ENCODE results near the gene SPOCK1. TPM values are rescaled to one million over a fixed set of nuclear protein-coding genes. Genes with fewer than 3 reads are reported as not detected.

Gene SPOCK1
- total and polyA plus RNA-seq, 2 of the 4 experiments (the other 2 are of a cell fraction) = 5.0 to 20.3 TPM

GRCh38 chr5:137403869-137404268, 95.3 kb downstream of the SPOCK1 start:
- ChIA-PET CTCF (interaction anchor here (0.6 kb wide), 1 partner anchor 8 kb away, joined by 3 read pairs; no protein-coding TSS in a partner anchor), POLR2A (ENCODE audit: unreplicated experiment) (no interaction called here)
- BruUV-seq (replicated peaks) = no TSS peak
- dilution Hi-C loops (cut with HindIII; ENCODE audit: low sequenced_read_pairs, unreplicated experiment) (no loop called here), intact Hi-C loops (cut with micrococcal nuclease) (no loop called here), in situ Hi-C loops (cut with MboI; ENCODE audit: low sequenced_read_pairs) (no loop called here)
- no peak for ATAC-seq (ENCODE audit: low read depth)
- Histone ChIP-seq H4K5ac (ENCODE audit: low read depth, low read length) (no peak overlapping the region), H2BK5ac (ENCODE audit: low read depth, low read length, poor library complexity, severe bottlenecking) (no peak overlapping the region), H3K27me3 (ENCODE audit: control insufficient read depth, insufficient read depth, low read length) (no peaks in the 10 kb centered on the region), H3K4me3 (ENCODE audit: insufficient read depth, low read depth, low read length) (no peak overlapping the region), H3K4me2 (ENCODE audit: low read depth, low read length) (no peak overlapping the region), H3K9ac (ENCODE audit: low read depth, low read length) (no peak overlapping the region), H3K18ac (ENCODE audit: low read depth, low read length) (no peak overlapping the region), H3K14ac (replicated peaks; ENCODE audit: low read depth, low read length) (no peak overlapping the region), H2AK5ac (ENCODE audit: low read depth, low read length) (no peak overlapping the region), H3K9me1 (ENCODE audit: insufficient read depth, low read length) (no peaks in the 10 kb centered on the region), H2AK9ac (replicated peaks; ENCODE audit: low read depth, low read length, poor library complexity) (no peak overlapping the region), H2BK120ac (ENCODE audit: low read depth, low read length) (no peak overlapping the region), H3K36me3 (ENCODE audit: control insufficient read depth, insufficient read depth, low read length) (no peaks in the 10 kb centered on the region), H2AFZ (replicated peaks; ENCODE audit: low read length, poor library complexity) (no peak overlapping the region), H3K27ac (ENCODE audit: insufficient read depth, low read length) (no peak overlapping the region), H4K20me1 (ENCODE audit: insufficient read depth, low read length) (no peaks in the 10 kb centered on the region), H3K56ac (ENCODE audit: extremely low read depth, insufficient read depth, low read length) (no peak overlapping the region), H3K23ac (ENCODE audit: low read depth, low read length) (no peak overlapping the region), H3K9me3 (ENCODE audit: control insufficient read depth, insufficient read depth, low read length) (no peaks in the 10 kb centered on the region), H4K8ac (ENCODE audit: low read depth in 2 of 2, low read length in 2 of 2) (no peak overlapping the region), H2BK20ac (ENCODE audit: low read depth, low read length) (no peak overlapping the region), H3K79me1 (ENCODE audit: low read depth in 1 of 2, low read length in 2 of 2) (no peaks in the 10 kb centered on the region), H4K91ac (ENCODE audit: insufficient read depth, low read depth, low read length) (no peak overlapping the region), H3K4me1 (ENCODE audit: control insufficient read depth, insufficient read depth, low read length) (no peaks in the 10 kb centered on the region), H3K4ac (ENCODE audit: low read depth, low read length) (no peak overlapping the region), H2BK15ac (ENCODE audit: low read depth, low read length) (no peak overlapping the region)
- no peak for DNase-seq
- 100% methylated on average over 1 of the region's 8 CpGs; no CpG with 5 or more reads in 1 of the 2 experiments for WGBS, 2 experiments (ENCODE audit: extremely low coverage in 2 of 2, insufficient read length in 1 of 2)
- no peak for TF ChIP-seq RCOR1 (IDR thresholded peaks at IDR 0.05; ENCODE audit: insufficient replicate concordance, low read length)
- TF ChIP-seq POLR2A (IDR thresholded peaks at IDR 0.05; ENCODE audit: low read depth, low read length) = no peak
- TF ChIP-seq BHLHE40 (IDR thresholded peaks at IDR 0.05; ENCODE audit: low read depth, low read length) = no peak
- no peak for TF ChIP-seq MXI1 (IDR thresholded peaks at IDR 0.05; ENCODE audit: borderline replicate concordance, low read depth, low read length)
- no peak for TF ChIP-seq USF2 (IDR thresholded peaks at IDR 0.05; ENCODE audit: low read depth, low read length)
- TF ChIP-seq RAD21 (IDR thresholded peaks at IDR 0.05; ENCODE audit: low read length) = no peak
- no peak for TF ChIP-seq SMC3 (IDR thresholded peaks at IDR 0.05; ENCODE audit: low read depth, low read length)
- TF ChIP-seq CEBPB (IDR thresholded peaks at IDR 0.05; ENCODE audit: low read depth, low read length) = no peak

All from IMR-90 (cell line).